GM21737 (cell line): ENCODE results near the gene PCIF1.

Source experiments
- ATAC-seq: cut with Tn5 transposase; IDR thresholded peaks from one replicate; pipeline ENCODE4 v1.9.1; 2021; ENCODE audit warnings: mild to moderate bottlenecking, moderate library complexity; ENCODE audit not compliant: unreplicated experiment

The PCIF1 gene

GRCh38 chr20:45904583-45905504 lies 29.6 kb upstream of the PCIF1 start:
- ATAC-seq: no peak

DNA sequence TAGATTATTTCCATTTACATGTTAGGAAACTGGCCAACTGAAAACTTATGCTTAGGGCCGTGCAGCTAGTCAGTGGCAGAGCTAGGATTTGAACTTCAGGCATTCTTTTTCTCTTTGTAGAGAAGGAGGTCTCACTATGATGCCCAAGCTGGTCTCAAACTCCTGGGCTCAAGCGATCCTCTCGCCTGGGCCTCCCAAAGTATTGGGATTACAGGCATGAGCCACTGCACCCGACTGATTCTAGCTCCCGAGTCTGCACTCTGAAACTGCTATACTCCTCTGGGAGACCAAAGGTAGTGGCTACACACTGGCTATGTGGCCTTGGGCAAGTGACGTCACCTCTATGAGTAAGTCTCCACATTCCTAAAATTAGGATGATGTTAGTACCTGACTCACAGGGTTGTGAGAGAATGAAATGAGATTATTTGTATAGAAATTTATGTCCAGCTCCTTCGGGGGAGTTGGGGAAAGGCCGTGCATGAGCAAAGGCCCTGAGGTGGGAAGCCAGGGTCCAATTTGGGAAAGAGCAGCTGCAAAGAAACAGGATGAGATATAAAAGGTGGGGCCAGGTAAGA lies 28.9 kb upstream of the PCIF1 start:
- no peak for ATAC-seq

- no peak for ATAC-seq
Measured at GRCh38 chr20:45907219-45907948, 27.1 kb upstream of the PCIF1 start.

DNA sequence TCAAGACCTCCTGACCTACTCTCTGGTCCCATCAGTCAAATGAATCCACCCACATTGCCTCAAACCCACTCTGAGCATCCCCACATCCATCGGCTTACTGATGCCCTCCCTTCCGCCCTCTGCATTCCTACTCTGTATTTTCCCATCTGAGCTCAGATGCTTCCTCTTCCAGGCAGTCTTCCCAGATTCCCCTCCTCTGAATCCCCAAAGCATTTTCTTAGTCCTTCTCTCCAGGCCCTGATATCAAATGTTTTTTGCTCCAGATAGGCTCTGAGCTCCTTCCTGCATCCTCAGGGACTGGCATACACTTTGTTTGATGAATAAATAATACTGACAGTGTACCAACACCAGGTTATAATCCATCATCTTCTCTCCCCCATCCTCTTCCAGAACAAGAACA lies 26.4 kb upstream of the PCIF1 start:
- ATAC-seq: no peak

DNA sequence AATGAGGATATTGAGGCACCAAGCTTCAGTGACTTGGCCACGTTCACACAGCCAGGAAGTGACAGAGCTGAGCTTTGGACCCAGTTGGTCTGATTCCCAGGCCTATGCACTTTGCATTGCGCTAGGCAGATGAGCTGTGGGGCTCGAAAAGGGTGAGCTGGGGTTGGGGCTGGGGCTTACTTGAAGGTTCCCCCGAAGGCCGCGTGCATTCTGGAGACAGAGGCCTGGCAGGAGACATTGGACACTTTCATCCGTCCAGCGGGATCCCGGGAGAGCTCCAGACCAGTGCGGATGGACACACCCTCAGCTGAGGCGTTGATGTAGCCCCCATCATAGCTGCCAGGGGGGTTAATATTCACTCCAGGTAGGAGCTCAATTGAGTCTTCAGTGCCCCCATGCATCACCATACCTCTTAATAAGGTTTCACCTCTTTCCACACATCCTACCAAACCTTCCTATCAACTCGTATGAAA lies 25.1 kb upstream of the PCIF1 start:
- ATAC-seq: no peak

- ATAC-seq: no peak
Measured at GRCh38 chr20:45909817-45910669, 24.4 kb upstream of the PCIF1 start.

DNA sequence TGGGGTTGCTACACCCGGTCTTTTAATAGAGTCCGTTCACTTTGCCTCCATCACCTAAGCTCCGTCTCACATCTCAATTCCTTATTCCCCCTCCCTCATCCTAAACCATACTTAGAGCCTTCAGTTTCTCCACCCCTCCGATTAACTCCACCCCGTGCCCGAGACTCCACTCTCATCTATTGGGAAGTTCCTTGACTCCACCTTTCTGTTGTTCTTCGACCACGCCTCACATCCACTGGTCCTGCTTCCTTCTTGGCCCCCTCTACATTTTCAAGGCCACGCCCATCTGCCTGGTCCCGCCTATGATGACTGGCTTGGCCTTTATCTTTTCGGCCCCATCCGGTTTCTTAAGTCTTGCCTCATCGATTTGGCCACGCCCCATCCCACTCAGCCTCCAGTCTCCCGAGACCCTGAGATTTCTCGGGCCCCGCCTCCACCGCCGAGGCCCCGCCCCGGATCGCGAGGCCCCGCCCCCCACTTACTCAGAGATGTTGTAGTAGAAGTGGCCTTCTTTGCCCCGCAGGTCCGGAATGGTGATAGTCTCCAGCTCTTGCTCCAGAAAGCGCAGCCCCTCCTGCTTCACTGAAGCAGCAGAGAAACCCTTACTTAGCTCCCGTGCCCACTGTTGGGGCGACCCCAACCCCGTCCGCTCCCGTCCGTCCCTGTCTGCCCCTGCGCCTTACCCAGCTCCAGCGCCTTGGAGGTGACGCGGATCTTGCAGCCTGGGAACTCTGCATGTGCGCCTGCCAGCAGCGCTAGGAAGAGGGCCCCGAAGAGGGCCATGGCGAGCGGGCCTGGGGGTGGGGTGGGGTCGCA lies 23.6 kb upstream of the PCIF1 start:
- peak; percentile 92 for ATAC-seq

GRCh38 chr20:45911486-45912343 lies 22.8 kb upstream of the PCIF1 start, which contains the start of gene PLTP:
PLTP (minus strand) TSS chr20:45912155; CDS start chr20:45911452, 703 bp downstream.
- ATAC-seq: no peak

GRCh38 chr20:45912344-45912682 lies 22.2 kb upstream of the PCIF1 start:
- ATAC-seq: no peak

GRCh38 chr20:45913116-45913515 lies 21.4 kb upstream of the PCIF1 start:
- ATAC-seq: no peak

GRCh38 chr20:45917790-45918141 lies 16.7 kb upstream of the PCIF1 start:
- no peak for ATAC-seq

DNA sequence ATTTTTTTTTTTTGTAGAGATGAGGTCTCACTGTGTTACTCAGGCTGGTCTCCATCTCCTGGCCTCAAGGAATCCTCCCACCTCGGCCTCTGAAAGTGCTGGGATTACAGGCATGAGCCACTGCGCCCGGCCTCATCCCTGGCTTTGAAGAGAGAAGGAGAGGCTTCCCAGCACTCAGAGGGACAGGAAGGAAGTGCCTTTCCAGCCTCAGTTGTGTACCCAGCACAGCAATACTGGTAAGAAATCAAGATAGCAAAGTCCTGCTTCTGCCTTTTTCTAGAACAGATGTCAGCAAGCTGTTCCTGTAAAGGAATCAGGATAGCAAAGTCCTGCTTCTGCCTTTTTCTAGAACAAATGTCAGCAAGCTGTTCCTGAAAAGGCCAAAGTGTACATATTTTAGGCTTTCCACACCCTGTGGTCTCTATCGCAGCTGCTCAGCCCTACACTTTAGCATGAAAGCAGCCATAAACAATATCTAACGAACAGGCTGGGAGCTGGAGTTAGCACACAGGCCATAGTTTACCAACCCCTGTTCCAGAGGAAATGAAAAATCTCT lies 16.2 kb upstream of the PCIF1 start:
- ATAC-seq: no peak

- no peak for ATAC-seq
Measured at GRCh38 chr20:45918779-45919537, 15.5 kb upstream of the PCIF1 start.

DNA sequence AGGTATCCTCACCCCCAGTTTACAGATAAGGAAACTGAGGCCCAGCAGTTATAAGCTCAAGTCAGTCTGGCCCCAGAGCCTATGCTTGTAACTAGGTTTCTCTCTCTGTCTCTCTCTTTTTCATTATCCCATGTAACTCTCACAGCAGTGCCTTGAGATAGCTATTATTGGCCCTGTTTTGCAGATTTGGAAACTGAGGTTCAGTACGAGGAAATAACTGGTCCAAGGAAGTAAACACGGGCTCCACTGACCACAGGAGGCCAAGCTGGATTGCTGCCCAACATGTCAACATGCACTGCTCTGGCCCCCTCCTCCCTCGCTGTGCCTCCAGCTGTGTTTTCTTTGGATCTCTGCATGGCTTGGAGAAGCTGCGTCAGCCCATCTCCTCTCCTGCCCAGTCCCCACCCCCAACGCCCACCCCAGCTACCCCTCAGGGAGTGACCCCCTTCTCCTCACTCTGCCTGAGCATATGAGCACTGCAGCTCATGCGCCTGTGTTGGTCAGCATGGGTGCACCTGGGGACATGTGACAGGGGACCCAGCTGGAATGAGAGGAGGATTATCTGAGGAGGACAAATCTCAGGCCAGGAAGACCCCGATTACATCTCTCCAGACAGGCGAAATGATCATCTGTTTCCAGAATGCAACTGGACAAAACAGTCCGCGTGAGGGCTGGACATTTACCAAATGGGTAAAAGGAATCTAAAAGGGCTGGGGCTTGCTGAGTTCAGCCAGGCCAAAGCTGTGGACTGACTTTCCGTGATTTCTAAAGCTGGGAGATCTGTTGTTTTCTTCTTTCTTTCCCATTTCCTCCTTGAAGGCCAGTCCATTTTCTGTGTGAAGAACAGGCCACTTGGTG lies 14.7 kb upstream of the PCIF1 start:
- no peak for ATAC-seq

- ATAC-seq: no peak
Measured at GRCh38 chr20:45920462-45921336, 13.8 kb upstream of the PCIF1 start.
